ENCODE data around the gene DBNDD1.

The DBNDD1 gene

DNA sequence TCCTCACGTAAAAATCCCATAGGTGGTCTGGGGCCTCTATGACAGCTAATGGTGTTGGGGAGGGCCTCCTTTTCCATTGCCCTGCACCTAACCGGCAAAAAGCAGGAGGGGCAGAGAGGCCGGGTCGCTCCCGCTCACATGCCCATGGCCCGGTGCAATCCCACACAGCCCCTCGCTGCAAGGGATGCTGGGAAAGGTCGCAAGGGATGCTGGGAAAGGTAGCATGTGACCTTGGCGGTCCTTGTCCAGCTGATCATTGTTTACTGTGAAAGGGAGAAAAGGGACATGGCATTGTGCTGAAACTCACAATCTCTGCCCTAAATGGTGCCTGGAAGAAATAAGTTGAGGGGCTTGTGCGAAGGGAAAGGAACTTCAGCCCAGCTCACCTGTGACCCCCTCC, 60.7 kb downstream of the DBNDD1 start:
- DNase-seq: no peak

- DNase-seq: peak; percentile 42
Measured at GRCh38 chr16:89958068-89958467, 61.2 kb downstream of the DBNDD1 start.

- no peak for DNase-seq
Measured at GRCh38 chr16:89957216-89957785, 62.0 kb downstream of the DBNDD1 start.

DNA sequence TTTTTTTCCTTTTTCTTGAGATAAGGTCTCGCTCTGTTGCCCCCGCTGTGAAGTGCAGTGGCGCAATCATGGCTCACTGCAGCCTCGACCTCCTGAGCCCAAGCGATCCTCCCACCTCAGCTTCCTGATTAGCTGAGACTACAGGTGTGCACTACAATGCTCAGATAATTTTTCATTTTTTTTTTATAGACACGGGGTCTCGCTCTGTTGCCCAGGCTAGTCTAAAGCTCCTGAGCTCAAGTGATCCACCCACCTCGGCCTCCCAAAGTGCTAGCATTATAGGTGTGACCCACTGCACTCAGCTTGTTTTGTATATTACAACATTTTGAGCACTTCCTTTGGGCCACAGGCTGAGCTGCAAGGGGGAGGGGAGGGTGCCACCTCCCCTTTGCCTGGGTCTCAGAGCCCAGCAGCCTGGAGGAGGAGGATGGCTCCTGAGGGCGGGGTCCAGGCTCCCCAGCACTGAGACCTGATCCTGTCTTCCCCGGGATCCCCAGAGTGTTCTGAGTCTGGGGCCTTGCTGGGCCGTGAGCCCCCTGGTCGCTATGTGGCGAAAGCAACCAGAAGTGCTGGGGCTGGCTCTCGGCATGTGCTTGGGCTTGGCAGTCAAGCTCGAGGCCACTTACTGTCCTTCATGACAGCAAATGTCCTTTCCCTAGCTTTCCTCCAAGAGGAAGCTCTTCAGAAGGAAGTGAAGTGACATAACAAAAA, 62.6 kb downstream of the DBNDD1 start:
- no peak for DNase-seq

DNA sequence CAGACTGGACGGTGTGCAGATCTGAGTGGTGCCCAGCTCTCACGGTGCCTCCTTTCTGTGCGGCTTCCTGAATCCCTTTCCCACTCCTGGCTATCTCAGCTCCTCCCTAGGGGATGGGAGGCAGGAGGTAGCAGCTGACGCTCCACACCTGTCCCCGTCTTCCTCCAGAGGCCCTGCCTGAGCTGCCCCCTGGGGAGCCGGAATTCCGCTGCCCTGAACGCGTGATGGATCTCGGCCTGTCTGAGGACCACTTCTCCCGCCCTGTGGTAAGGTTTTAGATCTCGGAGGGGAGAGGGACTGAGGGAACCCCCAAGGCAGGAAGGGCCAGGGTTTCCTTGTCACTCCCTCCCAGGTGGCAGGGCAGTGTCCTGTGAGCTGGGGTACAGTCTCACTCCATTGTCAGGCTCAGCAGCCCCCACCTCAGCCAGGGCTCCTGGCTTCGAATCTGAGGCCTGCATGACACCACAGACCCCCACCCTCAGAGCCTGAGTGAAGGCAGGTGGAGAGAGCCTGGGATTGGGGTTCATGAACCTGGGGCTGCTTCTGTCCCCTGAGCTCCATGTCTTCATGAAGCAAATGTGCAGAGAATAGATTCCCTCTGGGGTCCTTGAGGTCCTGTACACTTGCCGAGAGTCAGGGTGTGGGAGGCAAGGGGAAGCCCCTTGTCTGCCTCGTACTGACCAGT, 64.1 kb downstream of the DBNDD1 start:
- no peak for DNase-seq

Measured in fibroblast of skin of back (primary cell).